ENCODE data around the gene TNRC18. TPM values are rescaled to one million over a fixed set of nuclear protein-coding genes. Genes with fewer than 3 reads are reported as not detected.

The TNRC18 gene
- total RNA-seq, 4 donors from 2014 or later = 112 to 325 (median 211) TPM

DNA sequence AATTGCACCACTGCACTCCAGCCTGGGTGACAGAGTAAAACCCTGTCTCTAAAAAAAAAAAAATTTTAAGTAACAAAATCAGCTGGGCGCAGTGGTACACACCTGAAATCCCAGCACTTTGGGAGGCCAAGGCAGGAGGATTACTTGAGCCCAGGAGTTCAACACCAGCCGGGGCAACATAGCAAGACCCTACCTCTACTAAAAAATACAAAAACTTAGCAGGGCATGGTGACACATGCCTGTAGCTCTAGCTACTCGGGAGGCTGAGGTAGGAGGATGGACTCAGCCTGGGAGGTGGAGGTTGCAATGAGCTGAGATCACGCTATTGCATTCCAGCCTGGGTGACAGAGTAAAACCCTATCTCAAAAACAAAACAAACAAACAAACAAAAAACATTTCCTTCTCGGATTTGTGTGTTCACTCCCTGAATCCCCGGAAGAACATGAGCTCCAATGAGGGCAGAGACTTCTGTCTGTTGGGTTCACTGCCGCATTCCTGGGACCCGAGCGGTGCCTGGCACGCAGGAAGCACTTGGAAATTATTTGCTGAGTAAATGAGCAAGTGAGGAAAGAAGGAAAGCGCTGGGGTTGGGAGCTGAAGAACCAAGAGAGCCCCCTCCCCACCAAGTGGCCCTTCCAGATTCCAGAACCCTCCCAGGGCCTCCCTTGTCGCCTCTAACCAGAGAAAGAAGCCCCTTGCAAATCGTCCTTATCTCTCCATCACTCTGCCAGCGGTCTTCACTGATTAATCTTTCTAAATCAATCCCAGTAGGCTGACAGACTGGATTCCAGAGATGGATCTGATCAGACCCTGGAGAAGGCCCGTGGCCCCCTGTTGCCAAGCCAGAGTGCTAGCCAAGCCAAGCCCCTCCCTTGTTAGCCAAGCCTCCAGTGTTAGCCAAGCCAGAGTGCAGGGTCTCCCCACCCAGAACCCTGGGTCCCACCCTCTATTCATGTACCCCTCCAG lies 6.2 kb downstream of the TNRC18 start:
- Histone ChIP-seq H3K4me3 (no peak overlapping the region), H3K9me3 (no peaks in the 10 kb centered on the region), H3K36me3 (no peaks in the 10 kb centered on the region), H3K27me3 (no peaks in the 10 kb centered on the region), H3K4me1 (peaks cover 0 to 37% (median 12%) of the 10 kb centered on the region in 4 donors), H3K27ac (peak overlapping the region; percentile 39 to 98 (median 69))
- DNase-seq = no peak
- no peak for TF ChIP-seq POLR2A (IDR thresholded peaks at IDR 0.05)
- TF ChIP-seq, protein P1, sequence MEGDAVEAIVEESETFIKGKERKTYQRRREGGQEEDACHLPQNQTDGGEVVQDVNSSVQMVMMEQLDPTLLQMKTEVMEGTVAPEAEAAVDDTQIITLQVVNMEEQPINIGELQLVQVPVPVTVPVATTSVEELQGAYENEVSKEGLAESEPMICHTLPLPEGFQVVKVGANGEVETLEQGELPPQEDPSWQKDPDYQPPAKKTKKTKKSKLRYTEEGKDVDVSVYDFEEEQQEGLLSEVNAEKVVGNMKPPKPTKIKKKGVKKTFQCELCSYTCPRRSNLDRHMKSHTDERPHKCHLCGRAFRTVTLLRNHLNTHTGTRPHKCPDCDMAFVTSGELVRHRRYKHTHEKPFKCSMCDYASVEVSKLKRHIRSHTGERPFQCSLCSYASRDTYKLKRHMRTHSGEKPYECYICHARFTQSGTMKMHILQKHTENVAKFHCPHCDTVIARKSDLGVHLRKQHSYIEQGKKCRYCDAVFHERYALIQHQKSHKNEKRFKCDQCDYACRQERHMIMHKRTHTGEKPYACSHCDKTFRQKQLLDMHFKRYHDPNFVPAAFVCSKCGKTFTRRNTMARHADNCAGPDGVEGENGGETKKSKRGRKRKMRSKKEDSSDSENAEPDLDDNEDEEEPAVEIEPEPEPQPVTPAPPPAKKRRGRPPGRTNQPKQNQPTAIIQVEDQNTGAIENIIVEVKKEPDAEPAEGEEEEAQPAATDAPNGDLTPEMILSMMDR (IDR thresholded peaks at IDR 0.05) = no peak

DNA sequence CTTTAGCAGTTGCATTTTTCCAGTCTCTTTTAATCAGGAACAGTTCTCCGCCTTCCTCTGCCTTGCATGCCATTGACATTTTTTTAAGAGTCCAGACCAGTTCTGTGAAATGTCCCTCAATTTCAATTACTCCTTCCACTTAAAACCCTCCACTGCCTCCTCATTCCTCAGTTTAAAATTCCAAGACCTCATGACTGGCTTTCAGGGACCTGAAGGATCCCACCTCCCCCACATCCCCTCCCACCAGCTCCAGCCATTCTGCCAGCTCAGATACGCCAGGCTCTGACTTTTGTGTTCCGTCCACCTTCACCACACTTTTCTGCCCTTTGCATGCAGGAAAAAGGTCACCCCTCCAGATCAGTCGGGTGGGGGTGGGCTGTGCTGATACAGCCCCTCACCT lies 8.7 kb downstream of the TNRC18 start:
- H3K36me3 ChIP-seq = no peaks in the 10 kb centered on the region
- H3K4me1 ChIP-seq = peaks cover 0 to 22% (median 6%) of the 10 kb centered on the region in 4 donors
- no peak for DNase-seq
- TF ChIP-seq, protein P1 (IDR thresholded peaks at IDR 0.05) = no peak
- TF ChIP-seq POLR2A (IDR thresholded peaks at IDR 0.05) = no peak
- H3K27me3 ChIP-seq = no peaks in the 10 kb centered on the region
- H3K9me3 ChIP-seq = no peaks in the 10 kb centered on the region
- H3K27ac ChIP-seq = no peak overlapping the region
- H3K4me3 ChIP-seq = no peak overlapping the region

DNA sequence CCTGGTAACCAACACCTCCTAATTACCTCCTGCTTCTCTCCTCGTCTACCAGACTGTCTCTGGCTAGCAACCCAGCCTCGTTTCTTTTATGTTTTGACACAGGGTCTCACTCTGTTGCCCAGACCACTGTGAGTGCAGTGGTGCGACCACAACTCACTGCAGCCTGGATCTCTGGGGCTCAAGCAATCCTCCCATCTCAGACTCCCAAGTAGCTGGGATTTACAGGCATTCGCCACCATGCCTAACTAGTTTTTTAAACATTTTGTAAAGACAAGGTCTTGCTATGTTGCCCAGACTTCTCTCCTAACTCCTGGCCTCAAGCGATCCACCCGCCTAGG lies 10.2 kb downstream of the TNRC18 start:
- no peaks in the 10 kb centered on the region for H3K36me3 ChIP-seq
- peaks cover 0 to 10% (median 0%) of the 10 kb centered on the region in 4 donors for H3K4me1 ChIP-seq
- no peak for DNase-seq
- peak overlapping the region in 2 of 4 donors; percentile 7 to 14 for H3K27ac ChIP-seq
- no peaks in the 10 kb centered on the region for H3K27me3 ChIP-seq
- H3K9me3 ChIP-seq = no peaks in the 10 kb centered on the region
- H3K4me3 ChIP-seq = no peak overlapping the region
- TF ChIP-seq, protein P1 (IDR thresholded peaks at IDR 0.05) = no peak
- TF ChIP-seq POLR2A (IDR thresholded peaks at IDR 0.05) = no peak

DNA sequence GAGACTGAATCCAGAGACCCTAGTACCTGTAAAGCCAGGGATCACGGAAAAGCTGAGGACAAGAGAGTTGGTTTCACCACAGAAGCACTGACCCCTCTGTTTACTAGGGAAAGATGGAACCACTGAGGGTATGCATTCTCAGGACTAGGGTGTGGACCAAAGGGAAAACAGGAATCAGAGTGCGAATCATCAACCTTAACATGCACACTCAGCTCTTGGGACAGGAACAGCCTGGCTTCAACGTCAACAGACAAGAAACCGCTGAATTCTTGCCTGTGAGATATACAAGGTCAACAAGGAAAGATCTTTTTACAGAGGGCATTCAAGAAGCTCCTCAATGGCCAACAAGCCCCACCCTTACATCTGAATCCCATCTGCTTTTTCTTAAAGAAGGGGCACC lies 14.9 kb downstream of the TNRC18 start:
- H3K27ac ChIP-seq = peak overlapping the region in 1 of 4 donors; percentile 14
- no peak for DNase-seq
- H3K4me3 ChIP-seq = no peak overlapping the region
- H3K9me3 ChIP-seq = no peaks in the 10 kb centered on the region
- TF ChIP-seq POLR2A (IDR thresholded peaks at IDR 0.05) = no peak
- TF ChIP-seq, protein P1 (IDR thresholded peaks at IDR 0.05) = no peak
- peaks cover 0 to 27% (median 0%) of the 10 kb centered on the region in 4 donors for H3K4me1 ChIP-seq
- no peaks in the 10 kb centered on the region for H3K27me3 ChIP-seq
- peaks cover 0 to 8% (median 0%) of the 10 kb centered on the region in 3 donors for H3K36me3 ChIP-seq

DNA sequence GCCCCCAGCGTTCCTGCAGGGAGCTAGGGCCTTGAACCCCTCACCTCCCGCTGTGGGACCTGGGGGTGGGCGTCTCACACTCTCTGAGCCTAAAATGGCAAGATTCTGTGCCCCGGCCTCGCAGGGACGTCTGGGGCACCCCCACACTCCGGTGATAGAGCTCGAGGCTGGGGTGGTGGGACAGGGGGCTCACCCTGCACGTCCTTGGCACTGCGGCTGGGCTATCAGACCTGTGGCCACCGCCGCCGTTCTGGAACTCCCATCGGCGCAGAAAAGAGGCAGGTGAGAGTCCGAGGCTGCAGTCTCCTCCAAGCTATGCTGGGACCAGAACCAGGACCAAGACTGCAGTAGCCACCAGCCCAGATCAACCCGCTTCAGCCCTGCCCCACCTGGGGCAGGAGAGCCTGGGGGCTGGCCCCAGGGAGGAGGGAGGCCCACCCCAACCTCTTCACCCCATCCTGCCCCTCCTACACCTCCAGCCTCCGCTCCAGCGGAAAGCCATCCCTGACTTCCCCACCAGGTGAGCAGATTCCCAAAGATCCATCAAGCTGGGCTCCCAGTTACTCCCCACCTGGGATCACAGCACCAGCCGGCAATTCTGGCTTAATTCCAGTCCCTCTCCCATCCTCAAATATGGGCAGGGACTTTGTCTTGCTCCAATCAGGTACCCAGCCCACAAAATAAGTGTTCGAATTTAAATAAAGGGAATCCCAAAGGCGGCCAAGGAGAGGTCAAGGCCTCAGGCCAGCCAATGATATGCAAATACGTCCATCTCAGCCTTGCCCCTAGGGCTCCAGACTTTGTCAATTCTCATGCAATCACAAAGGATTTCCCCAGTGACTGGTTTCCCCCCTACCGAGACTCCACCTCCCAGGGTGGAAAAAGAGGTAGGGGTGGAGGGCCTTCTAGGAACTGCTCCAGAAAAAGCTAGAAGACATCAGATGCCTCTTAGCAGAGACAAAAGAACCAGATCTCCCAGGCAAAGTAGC lies 16.4 kb downstream of the TNRC18 start:
- no peaks in the 10 kb centered on the region for H3K27me3 ChIP-seq
- H3K4me1 ChIP-seq = peaks cover 0 to 27% (median 0%) of the 10 kb centered on the region in 4 donors
- TF ChIP-seq POLR2A (IDR thresholded peaks at IDR 0.05) = no peak
- TF ChIP-seq, protein P1 (IDR thresholded peaks at IDR 0.05) = no peak
- H3K36me3 ChIP-seq = peaks cover 0 to 8% (median 0%) of the 10 kb centered on the region in 3 donors
- no peak overlapping the region for H3K4me3 ChIP-seq
- no peaks in the 10 kb centered on the region for H3K9me3 ChIP-seq
- H3K27ac ChIP-seq = peak overlapping the region in 1 of 4 donors; percentile 5
- DNase-seq = no peak

All from Peyer's patch (tissue), 4 donors.